K562 (cell line): Measurements from ENCODE around the gene CACNA2D3. TPM values are rescaled to one million over a fixed set of nuclear protein-coding genes. Genes with fewer than 3 reads are reported as not detected.

Source experiments
- ATAC-seq: fragments of 200-7000 bp; cut with Tn5 transposase; 3 replicates; pipeline ENCODE4 v1.9.1; 2020; ENCODE audit warnings: moderate library complexity
- BruUV-seq: library from RNA; stranded (reverse); fragments of 400-500 nt; replicated peaks from 2 replicates; lab custom pipeline; 2021; lab: Mats Ljungman, UMichigan
- CTCF ChIA-PET: fragments of 300-600 bp; formaldehyde crosslinking; extraction: SDS; loops from one replicate; lab custom pipeline; 2021; ENCODE audit warnings: low intra/inter-chr PET ratio; lab: Yijun Ruan, JAX
- POLR2A ChIA-PET: fragments of 300-600, 350-650 bp; sonication (Branson Sonifier 250); formaldehyde crosslinking; extraction: SDS; loops from one replicate; lab custom pipeline; 2021; ENCODE audit warnings: antibody characterized with exemption, inconsistent platforms; lab: Yijun Ruan, JAX
- DNase-seq, 4 experiments: peaks; one replicate each; pipeline versions ENCODE4 v3.0.0 to v3.0.0-alpha.2; 2011 to 2018; ENCODE audit warnings: low spot score in 3 of 4, mixed read lengths in 3 of 4; ENCODE audit errors: extremely low read depth in 1 of 4
- FAIRE-seq: peaks from 2 replicates; lab custom pipeline; 2011; peaks lifted over from hg19 to GRCh38; lab: Jason Lieb, UNC
- H2AFZ ChIP-seq: 2 replicates; pipeline ENCODE4 v1.6.0; 2011; ENCODE audit warnings: low read depth, low read length, control low read depth, inconsistent platforms
- H3K27ac ChIP-seq: fragments of 200-600 bp; 3 replicates; pipeline ENCODE4 v1.8.0; 2011; ENCODE audit warnings: low read depth, mild to moderate bottlenecking, control low read depth, inconsistent platforms, low read length, moderate library complexity, mixed read lengths; ENCODE audit errors: extremely low read depth
- H3K27me3 ChIP-seq, 2 experiments: fragments of 300-600 bp in 1 of 2; 2 replicates in 1 of 2; 3 replicates in 1 of 2; pipeline versions ENCODE4 v1.6.0 to v1.8.0; 2011; ENCODE audit warnings: inconsistent platforms in 2 of 2, low read length in 2 of 2, mild to moderate bottlenecking in 1 of 2, mixed read lengths in 1 of 2, moderate library complexity in 1 of 2; ENCODE audit not compliant: control insufficient read depth in 2 of 2, insufficient read depth in 2 of 2
- H3K36me3 ChIP-seq: fragments of 300-600 bp; 3 replicates; pipeline ENCODE4 v1.8.0; 2011; ENCODE audit warnings: mild to moderate bottlenecking, low read length, inconsistent platforms; ENCODE audit not compliant: control insufficient read depth, insufficient read depth
- H3K4me1 ChIP-seq, 2 experiments: fragments of 200-600 bp in 1 of 2; replicated peaks in 1 of 2; 2 replicates in 1 of 2; 3 replicates in 1 of 2; pipeline versions ENCODE4 v1.5.1 to v1.8.0; 2011; ENCODE audit warnings: inconsistent platforms in 2 of 2, low read length in 2 of 2, mild to moderate bottlenecking in 1 of 2, mixed read lengths in 1 of 2, moderate library complexity in 1 of 2; ENCODE audit not compliant: control insufficient read depth in 2 of 2, insufficient read depth in 2 of 2
- H3K4me2 ChIP-seq: 2 replicates; pipeline ENCODE4 v1.6.1; 2011; ENCODE audit warnings: low read length, control low read depth, inconsistent platforms, mixed read lengths; ENCODE audit not compliant: insufficient read depth
- H3K4me3 ChIP-seq: fragments of 200-600 bp; sonication (generic), shearing (Covaris generic); 2 replicates; pipeline ENCODE4 v1.5.1; 2016; ENCODE audit warnings: control low read depth, inconsistent platforms
- H3K79me2 ChIP-seq: fragments of 200-600 bp; 3 replicates; pipeline ENCODE4 v1.8.0; 2011; ENCODE audit warnings: low read length, inconsistent platforms; ENCODE audit not compliant: control insufficient read depth, insufficient read depth
- H3K9ac ChIP-seq, 2 experiments: 2 replicates each; pipeline versions ENCODE4 v1.6.0 to v1.6.1; 2011; ENCODE audit warnings: low read depth in 2 of 2, low read length in 2 of 2, control low read depth in 1 of 2, inconsistent platforms in 1 of 2, mild to moderate bottlenecking in 1 of 2, mixed read lengths in 1 of 2; ENCODE audit not compliant: insufficient read depth in 1 of 2
- H3K9me1 ChIP-seq: one replicate; pipeline ENCODE4 v1.6.0; 2011; ENCODE audit warnings: inconsistent platforms, mild to moderate bottlenecking, low read length, moderate library complexity; ENCODE audit not compliant: control insufficient read depth, insufficient read depth
- H3K9me3 ChIP-seq: replicated peaks from 2 replicates; pipeline ENCODE4 v1.5.1; 2011; ENCODE audit warnings: low read depth, low read length, inconsistent platforms; ENCODE audit not compliant: control insufficient read depth, insufficient read depth
- H4K20me1 ChIP-seq: replicated peaks from 2 replicates; pipeline ENCODE4 v1.6.1; 2011; ENCODE audit warnings: low read length, inconsistent platforms, mixed read lengths; ENCODE audit not compliant: control insufficient read depth, insufficient read depth
- CBFA2T2 ChIP-seq: fragments of 450-650 bp; conservative IDR thresholded peaks from 2 replicates; pipeline ENCODE4 v1.6.1; 2017; ENCODE audit warnings: mild to moderate bottlenecking
- HIVEP1 ChIP-seq: fragments of 250-450 bp; sonication (Bioruptor Pico); IDR thresholded peaks from 2 replicates; pipeline ENCODE4 v1.4.0; 2020; ENCODE audit warnings: mild to moderate bottlenecking
- ILF3 ChIP-seq: fragments of 450-650 bp; IDR thresholded peaks from 2 replicates; pipeline ENCODE4 v1.6.1; 2018; ENCODE audit warnings: antibody characterized with exemption, mild to moderate bottlenecking, moderate library complexity, borderline replicate concordance
- RCOR1 ChIP-seq, 2 experiments: IDR thresholded peaks; 2 replicates each; pipeline ENCODE4 v1.6.1; 2012; ENCODE audit warnings: low read depth in 2 of 2, low read length in 2 of 2, borderline replicate concordance in 1 of 2, improper control_type of control experiment in 1 of 2
- SPI1 ChIP-seq: IDR thresholded peaks from 2 replicates; pipeline ENCODE4 v1.6.1; 2011; ENCODE audit warnings: low read depth, low read length, control low read depth, borderline replicate concordance
- SRSF9 ChIP-seq: fragments of 200-400 bp; formaldehyde crosslinking; IDR thresholded peaks from 2 replicates; pipeline ENCODE4 v1.6.1; 2017; ENCODE audit warnings: low read depth, low read length, borderline replicate concordance
- STAT5B ChIP-seq: fragments of 250-450 bp; sonication (Bioruptor Pico); IDR thresholded peaks from 2 replicates; pipeline ENCODE4 v1.8.0; 2021; ENCODE audit warnings: mild to moderate bottlenecking, inconsistent platforms
- ZNF41 ChIP-seq: fragments of 250-450 bp; sonication (Bioruptor Pico); conservative IDR thresholded peaks from 2 replicates; pipeline ENCODE4 v1.4.0; 2020; ENCODE audit warnings: mild to moderate bottlenecking
- ZNF584 ChIP-seq: fragments of 200-800 bp; sonication (Bioruptor generic); IDR thresholded peaks from 2 replicates; pipeline ENCODE4 v1.6.1; 2016; ENCODE audit warnings: low read depth, mild to moderate bottlenecking, missing genetic modification characterization, missing compliant biosample characterization
- ZNF75A ChIP-seq: fragments of 450-650 bp; formaldehyde crosslinking; IDR thresholded peaks from 2 replicates; pipeline ENCODE4 v1.4.0; 2020; ENCODE audit warnings: mild to moderate bottlenecking
- WGBS: fragments of 100-300 bp; shearing (Covaris generic); methylation state at CpG from one replicate; pipeline ENCODE4 v1.1.6; 2016; ENCODE audit warnings: low coverage, mixed read lengths; ENCODE audit not compliant: insufficient coverage; ENCODE audit errors: missing lambda C conversion rate; 5-methylcytosine and 5-hydroxymethylcytosine counted together
- in situ Hi-C: fragments of 300-500 bp; cut with MboI; formaldehyde crosslinking; loops from 4 replicates; pipeline ENCODE4 v1.15.0; 2018; ENCODE audit warnings: inconsistent platforms, mixed read lengths
- intact Hi-C: fragments of 100-400 bp; cut with micrococcal nuclease; formaldehyde crosslinking; loops from 2 replicates; pipeline ENCODE4 v1.14.2; 2022
- polyA plus RNA-seq, 8 experiments: library from polyadenylated mRNA; depleted of rRNA in 4 of 8; stranded (reverse) in 5 of 8; unstranded in 3 of 8; fragments of >200 nt; fragmentation: Nextera tagmentation in 2 of 8; fragmentation: Illumina TruSeq in 1 of 8; extraction: Ambion mirVana in 2 of 8; extraction: Trizol in 1 of 8; gene quantifications; 2 replicates each; pipeline versions ENCODE4 v1.2.1 to v1.2.3, GENCODE V29; 2011 to 2014; ENCODE audit warnings: inconsistent platforms in 1 of 8, missing spikeins in 1 of 8
- total RNA-seq, 7 experiments: library from RNA; depleted of rRNA in 6 of 7; stranded (reverse); fragments of >200 nt in 6 of 7; fragmentation: Illumina TruSeq in 2 of 7; extraction: Trizol in 2 of 7; gene quantifications; 2 replicates each; pipeline versions ENCODE4 v1.2.1 to v1.2.3, GENCODE V29; 2011 to 2021; ENCODE audit warnings: low replicate concordance in 1 of 7

CACNA2D3 gene
- total and polyA plus RNA-seq, 9 of the 15 experiments (the other 6 are each of a cell fraction or from before 2014, with no cell fraction given): 0.01 TPM; not detected in 8

DNA sequence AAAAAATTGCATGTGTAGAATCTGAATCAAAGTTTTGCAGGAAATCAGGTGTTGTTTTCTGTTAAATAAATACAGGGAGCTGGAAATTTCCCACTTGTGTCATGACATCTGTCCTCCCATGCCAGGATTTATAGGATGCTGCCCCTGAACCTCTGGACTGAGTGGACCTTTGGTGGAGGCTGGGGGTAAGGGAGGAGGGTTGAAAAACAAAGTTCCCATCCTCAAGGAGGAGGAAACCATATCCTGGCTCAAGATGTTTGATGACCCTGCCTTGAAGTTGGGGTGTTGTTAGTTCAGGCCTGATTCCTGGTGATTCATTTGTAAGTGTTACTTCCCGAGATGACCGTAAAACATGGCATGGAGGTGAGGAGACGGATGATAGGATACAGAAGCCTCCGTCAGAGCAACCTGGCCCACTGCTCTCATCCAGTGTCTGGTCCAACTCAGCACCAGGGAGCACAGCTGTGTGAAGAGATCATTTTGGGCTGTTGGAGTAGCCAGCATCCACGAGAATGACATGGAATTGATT, 223.6 kb downstream of the CACNA2D3 start:
- H3K79me2 ChIP-seq: no peaks in the 10 kb centered on the region
- FAIRE-seq: no peak
- BruUV-seq: no TSS peak
- no peak for ATAC-seq
- no peak overlapping the region for H3K4me2 ChIP-seq
- in situ Hi-C loops (no loop called here), intact Hi-C loops (no loop called here)
- H3K9me1 ChIP-seq: no peaks in the 10 kb centered on the region
- H3K27ac ChIP-seq: no peak overlapping the region
- H3K27me3 ChIP-seq: no peaks in the 10 kb centered on the region; a peak in 1 of 5 replicates
- no peak overlapping the region for H3K9ac ChIP-seq
- H4K20me1 ChIP-seq: no peaks in the 10 kb centered on the region
- no peaks in the 10 kb centered on the region for H3K36me3 ChIP-seq
- ChIA-PET POLR2A (interaction anchor here (0.8 kb wide), 1 partner anchor 392 kb away, joined by 3 read pairs; no protein-coding TSS in a partner anchor), CTCF (no interaction called here)
- no peaks in the 10 kb centered on the region for H3K9me3 ChIP-seq
- H3K4me1 ChIP-seq: peaks cover 0 to 5% of the 10 kb centered on the region in 2 experiments; a peak in 3 of 5 replicates
- no peak for DNase-seq
- H3K4me3 ChIP-seq: no peak overlapping the region
- no peak overlapping the region for H2AFZ ChIP-seq
- TF ChIP-seq CBFA2T2: no peak
- no peak for TF ChIP-seq STAT5B (CRISPR knock-in tag)
- no peak for TF ChIP-seq RCOR1 (IDR thresholded peaks at IDR 0.05; ENCODE audit: borderline replicate concordance in 1 of 2, low read depth in 2 of 2, low read length in 2 of 2)
- no peak for TF ChIP-seq ZNF41 (CRISPR knock-in tag)
- no peak for TF ChIP-seq ILF3
- no peak for TF ChIP-seq SRSF9
- TF ChIP-seq ZNF75A: no peak
- no peak for TF ChIP-seq ZNF584
- TF ChIP-seq SPI1: no peak
- TF ChIP-seq HIVEP1 (CRISPR knock-in tag): no peak
- WGBS: 13% methylated on average over 4 of the region's 5 CpGs
